GM06990 (cell line): ENCODE data around the gene YBEY.

Experiments
- DNase-seq: peaks from one replicate; pipeline ENCODE4 v3.0.0-alpha.2; 2011; ENCODE audit not compliant: insufficient read length; ENCODE audit errors: extremely low read depth
- H3K27me3 ChIP-seq: replicated peaks from 2 replicates; pipeline ENCODE4 v1.6.0; 2011; ENCODE audit warnings: low read length; ENCODE audit not compliant: control insufficient read depth, insufficient read depth
- H3K36me3 ChIP-seq: 2 replicates; pipeline ENCODE4 v1.5.1; 2011; ENCODE audit warnings: low read length; ENCODE audit not compliant: control insufficient read depth, insufficient read depth
- H3K4me3 ChIP-seq: replicated peaks from 2 replicates; pipeline ENCODE4 v1.5.1; 2011; ENCODE audit warnings: low read depth, mild to moderate bottlenecking, control low read depth, low read length
- TF ChIP-seq, protein P1 (sequence below): IDR thresholded peaks from 2 replicates; pipeline ENCODE4 v1.5.1; 2011; ENCODE audit warnings: low read length, control low read depth, mild to moderate bottlenecking, inconsistent platforms; ENCODE audit not compliant: insufficient read depth, poor library complexity, severe bottlenecking

YBEY gene

DNA sequence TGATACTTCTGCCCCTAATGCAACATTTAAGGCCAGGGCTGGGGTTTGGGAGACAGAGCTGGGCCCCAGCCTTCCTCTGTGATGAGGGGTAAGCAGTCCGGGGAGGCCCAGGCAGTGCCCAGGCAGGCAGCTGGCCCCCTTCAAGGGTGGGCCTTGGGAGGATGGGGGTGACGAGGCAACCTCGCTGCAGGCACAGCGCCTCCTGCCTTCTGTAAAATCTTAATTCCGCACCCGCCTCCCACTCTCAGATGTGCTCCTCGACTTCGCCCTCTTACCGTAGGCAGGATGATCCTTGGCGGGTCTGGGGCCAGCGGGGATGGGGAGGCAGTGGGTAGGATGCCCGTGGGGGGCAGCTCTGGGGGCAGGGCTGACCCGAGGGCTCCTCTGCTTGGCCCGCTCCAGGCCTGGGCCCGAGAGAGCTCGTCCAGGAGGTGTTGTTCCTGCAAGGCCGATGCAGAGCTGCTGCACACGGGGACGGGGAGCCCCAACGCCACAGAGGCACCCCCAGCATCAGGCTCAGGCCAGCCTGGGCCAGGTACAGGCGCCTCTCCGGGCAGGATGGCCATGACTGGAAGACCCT is 28.4 kb downstream of the YBEY start:
- H3K27me3 ChIP-seq, result no peaks in the 10 kb centered on the region
- peaks cover 12% of the 10 kb centered on the region for H3K36me3 ChIP-seq
- no peak for DNase-seq
- no peak overlapping the region for H3K4me3 ChIP-seq
- TF ChIP-seq, protein P1, sequence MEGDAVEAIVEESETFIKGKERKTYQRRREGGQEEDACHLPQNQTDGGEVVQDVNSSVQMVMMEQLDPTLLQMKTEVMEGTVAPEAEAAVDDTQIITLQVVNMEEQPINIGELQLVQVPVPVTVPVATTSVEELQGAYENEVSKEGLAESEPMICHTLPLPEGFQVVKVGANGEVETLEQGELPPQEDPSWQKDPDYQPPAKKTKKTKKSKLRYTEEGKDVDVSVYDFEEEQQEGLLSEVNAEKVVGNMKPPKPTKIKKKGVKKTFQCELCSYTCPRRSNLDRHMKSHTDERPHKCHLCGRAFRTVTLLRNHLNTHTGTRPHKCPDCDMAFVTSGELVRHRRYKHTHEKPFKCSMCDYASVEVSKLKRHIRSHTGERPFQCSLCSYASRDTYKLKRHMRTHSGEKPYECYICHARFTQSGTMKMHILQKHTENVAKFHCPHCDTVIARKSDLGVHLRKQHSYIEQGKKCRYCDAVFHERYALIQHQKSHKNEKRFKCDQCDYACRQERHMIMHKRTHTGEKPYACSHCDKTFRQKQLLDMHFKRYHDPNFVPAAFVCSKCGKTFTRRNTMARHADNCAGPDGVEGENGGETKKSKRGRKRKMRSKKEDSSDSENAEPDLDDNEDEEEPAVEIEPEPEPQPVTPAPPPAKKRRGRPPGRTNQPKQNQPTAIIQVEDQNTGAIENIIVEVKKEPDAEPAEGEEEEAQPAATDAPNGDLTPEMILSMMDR, result no peak

DNA sequence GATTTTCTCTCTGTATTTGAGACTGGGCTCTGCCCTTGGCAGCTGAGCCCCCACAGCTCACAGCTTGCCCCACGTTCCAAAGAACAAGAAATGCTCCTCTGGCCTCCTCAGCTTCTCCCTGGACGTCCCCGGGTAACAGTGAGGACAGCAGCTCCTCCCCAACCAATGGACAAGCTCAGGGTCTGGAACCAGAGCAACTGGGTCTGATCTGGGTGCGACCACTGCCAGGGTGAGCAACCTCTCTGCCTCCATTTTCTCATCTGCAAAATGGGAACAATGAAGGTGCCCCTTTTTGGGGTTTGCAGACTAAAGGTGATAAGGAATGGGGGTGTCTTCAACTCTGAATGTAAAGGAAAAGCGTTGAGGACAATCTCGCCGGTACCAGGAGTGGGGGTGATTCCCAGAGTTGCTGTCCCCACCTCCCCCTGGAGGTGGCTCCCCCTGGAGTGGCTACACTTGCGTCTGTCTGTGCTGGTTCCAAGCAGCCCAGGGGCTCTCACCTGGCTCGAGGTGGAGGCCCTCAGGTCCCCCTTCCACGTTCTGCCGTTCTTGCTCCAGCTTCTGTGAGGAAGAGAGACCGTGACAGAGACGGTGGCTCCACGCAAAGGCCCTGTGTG is 30.7 kb downstream of the YBEY start:
- H3K4me3 ChIP-seq, result no peak overlapping the region
- no peak for DNase-seq
- H3K27me3 ChIP-seq, result no peaks in the 10 kb centered on the region
- H3K36me3 ChIP-seq, result peaks cover 12% of the 10 kb centered on the region
- TF ChIP-seq, protein P1, result no peak

DNA sequence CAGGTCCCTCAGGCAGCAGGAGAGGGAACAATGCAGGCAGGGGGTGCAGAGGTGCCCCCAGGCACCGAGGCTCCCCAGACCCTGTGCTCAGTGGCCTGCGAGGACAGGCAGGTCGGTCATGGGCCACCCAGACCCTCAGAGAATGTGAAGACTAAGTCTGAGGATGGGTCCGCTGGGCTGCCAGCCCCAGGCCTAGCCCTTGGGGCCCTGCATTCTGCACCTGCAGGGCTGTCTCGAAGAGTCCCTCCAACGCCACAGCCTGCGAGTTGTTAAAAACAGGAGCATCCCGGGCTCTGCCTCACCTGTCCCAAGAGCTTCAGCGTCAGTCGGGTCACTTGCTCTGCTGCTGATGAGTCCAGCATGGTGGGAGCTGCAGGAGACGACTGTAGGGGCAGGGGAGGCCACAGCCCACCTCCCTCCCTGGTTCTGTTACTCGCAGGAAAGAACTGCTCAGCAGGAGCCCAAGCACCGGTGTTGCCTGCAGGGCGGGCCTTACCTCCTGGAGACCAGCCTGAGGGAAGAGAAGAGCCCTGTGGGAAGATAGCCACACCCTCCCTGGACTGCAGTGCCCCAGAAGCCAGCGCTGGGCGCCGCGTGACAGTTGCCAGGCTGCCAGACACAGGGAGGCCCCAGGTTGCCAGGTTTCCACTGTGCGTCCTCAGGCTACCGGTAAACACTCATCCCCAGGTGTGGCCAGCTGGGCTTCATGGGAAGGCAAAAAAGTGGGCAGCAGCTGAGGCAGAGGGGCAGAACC is 31.7 kb downstream of the YBEY start:
- peaks cover 12% of the 10 kb centered on the region for H3K36me3 ChIP-seq
- H3K4me3 ChIP-seq, result no peak overlapping the region
- TF ChIP-seq, protein P1, result no peak
- DNase-seq, result no peak
- no peaks in the 10 kb centered on the region for H3K27me3 ChIP-seq

DNA sequence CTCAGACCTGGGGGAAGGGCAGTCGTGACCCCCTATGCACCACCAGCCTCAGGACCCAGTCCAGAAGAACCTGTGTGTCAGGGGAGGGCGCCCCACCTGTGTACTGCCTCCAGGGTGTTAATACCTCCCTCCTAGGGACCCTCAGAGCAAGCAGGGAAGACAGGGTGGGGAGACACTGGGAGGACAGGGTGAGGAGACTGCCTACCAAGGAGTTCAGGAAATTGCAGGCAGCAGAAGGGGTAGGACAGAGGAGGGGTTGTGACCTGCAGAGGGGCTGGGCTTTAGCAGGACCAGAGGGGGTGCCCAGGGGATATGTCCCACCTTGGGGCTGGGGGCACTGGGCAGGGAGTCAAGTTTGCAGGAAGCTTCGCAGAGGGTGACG is 32.3 kb downstream of the YBEY start:
- H3K4me3 ChIP-seq, result no peak overlapping the region
- H3K36me3 ChIP-seq, result peaks cover 10% of the 10 kb centered on the region
- DNase-seq, result no peak
- TF ChIP-seq, protein P1, result no peak
- H3K27me3 ChIP-seq, result no peaks in the 10 kb centered on the region

DNA sequence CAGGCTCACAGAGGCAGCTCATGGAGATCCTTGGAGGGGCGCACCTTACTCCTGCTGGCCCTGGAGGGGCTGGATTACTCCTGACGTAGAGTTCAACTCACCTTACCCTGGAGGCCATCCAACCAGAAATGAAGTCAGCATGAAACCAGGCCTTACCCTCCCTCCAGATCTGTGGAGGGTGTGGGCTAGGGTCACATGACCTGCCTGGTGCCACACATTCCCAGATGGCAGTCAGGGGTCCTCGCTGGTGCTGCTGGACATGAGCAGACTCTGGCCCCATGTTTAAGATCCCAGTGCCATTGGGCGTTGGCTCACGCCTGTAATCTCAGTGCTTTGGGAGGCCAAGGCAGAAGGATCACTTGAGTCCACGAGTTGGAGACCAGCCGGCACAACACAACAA is 33.0 kb downstream of the YBEY start:
- Histone ChIP-seq H3K27me3 (no peaks in the 10 kb centered on the region), H3K4me3 (no peak overlapping the region), H3K36me3 (peaks cover 9% of the 10 kb centered on the region)
- no peak for DNase-seq
- TF ChIP-seq, protein P1, result no peak
